Right atrium auricular region (tissue), 2 donors: ENCODE measurements around the gene PKP4. TPM values are rescaled to one million over a fixed set of nuclear protein-coding genes. Genes with fewer than 3 reads are reported as not detected.

Experiments used
- DNase-seq: peaks from one replicate; pipeline ENCODE4 v3.0.0-alpha.2; 2019; ENCODE audit warnings: low spot score
- H3K27ac ChIP-seq, 2 donors: fragments of 200-600 bp; sonication (generic); 1 replicate in 1 of 2; 2 replicates in 1 of 2; pipeline ENCODE4 v1.5.1; 2016 to 2019
- H3K27me3 ChIP-seq, 2 donors: fragments of 200-600 bp; sonication (generic); one replicate each; pipeline versions ENCODE4 v1.5.1 to v1.6.0; 2017 to 2019
- H3K36me3 ChIP-seq: fragments of 200-600 bp; sonication (generic); one replicate; pipeline ENCODE4 v1.5.1; 2016
- H3K4me1 ChIP-seq, 2 donors: fragments of 200-600 bp; sonication (generic); one replicate each; pipeline versions ENCODE4 v1.5.1 to v1.6.0; 2017 to 2019
- H3K4me3 ChIP-seq, 2 donors: fragments of 200-600 bp; sonication (generic); 1 replicate in 1 of 2; 2 replicates in 1 of 2; pipeline ENCODE4 v1.5.1; 2017 to 2019; ENCODE audit warnings: mild to moderate bottlenecking in 1 of 2, moderate library complexity in 1 of 2
- H3K9me3 ChIP-seq, 2 donors: fragments of 200-600 bp; sonication (generic); one replicate each; pipeline ENCODE4 v1.5.1; 2019
- CTCF ChIP-seq, 2 donors: fragments of 200-600 bp; sonication (generic); IDR thresholded peaks; one replicate each; pipeline ENCODE4 v1.5.1; 2019; ENCODE audit warnings: antibody characterized with exemption in 2 of 2
- total RNA-seq, 2 donors: library from RNA; depleted of rRNA; stranded (reverse); fragments of >200 nt; gene quantifications; one replicate each; pipeline ENCODE4 v1.1.0, GENCODE V29; 2016

PKP4 gene
- total RNA-seq, 2 donors from 2014 or later = 36.2 to 39.2 TPM

GRCh38 chr2:158543957-158544356, 87.2 kb downstream of the PKP4 start:
- Histone ChIP-seq H3K4me3 (no peak overlapping the region), H3K27ac (no peak overlapping the region), H3K27me3 (no peaks in the 10 kb centered on the region), H3K9me3 (no peaks in the 10 kb centered on the region), H3K36me3 (peaks cover 10% of the 10 kb centered on the region), H3K4me1 (peaks cover 0 to 16% of the 10 kb centered on the region in 2 donors)
- TF ChIP-seq CTCF (IDR thresholded peaks at IDR 0.05) = no peak
- no peak for DNase-seq

GRCh38 chr2:158544998-158545397, 88.2 kb downstream of the PKP4 start:
- Histone ChIP-seq H3K27me3 (no peaks in the 10 kb centered on the region), H3K36me3 (peaks cover 13% of the 10 kb centered on the region), H3K4me3 (no peak overlapping the region), H3K27ac (no peak overlapping the region), H3K4me1 (peaks cover 0 to 6% of the 10 kb centered on the region in 2 donors), H3K9me3 (no peaks in the 10 kb centered on the region)
- no peak for TF ChIP-seq CTCF (IDR thresholded peaks at IDR 0.05)
- DNase-seq = no peak

- Histone ChIP-seq H3K27ac (no peak overlapping the region), H3K4me1 (peaks cover 0 to 6% of the 10 kb centered on the region in 2 donors), H3K27me3 (no peaks in the 10 kb centered on the region), H3K4me3 (no peak overlapping the region), H3K9me3 (no peaks in the 10 kb centered on the region), H3K36me3 (peaks cover 13% of the 10 kb centered on the region)
- DNase-seq = no peak
- TF ChIP-seq CTCF (IDR thresholded peaks at IDR 0.05) = no peak
These were observed 89.8 kb downstream of the PKP4 start for GRCh38 chr2:158546412-158547144.

- DNase-seq = no peak
- Histone ChIP-seq H3K36me3 (peaks cover 10% of the 10 kb centered on the region), H3K4me3 (no peak overlapping the region), H3K9me3 (no peaks in the 10 kb centered on the region), H3K27ac (no peak overlapping the region), H3K27me3 (no peaks in the 10 kb centered on the region), H3K4me1 (no peaks in the 10 kb centered on the region)
- TF ChIP-seq CTCF (IDR thresholded peaks at IDR 0.05) = no peak
These were observed 96.5 kb downstream of the PKP4 start for GRCh38 chr2:158553257-158553656.

GRCh38 chr2:158554996-158555395, 98.2 kb downstream of the PKP4 start:
- DNase-seq = no peak
- no peak for TF ChIP-seq CTCF (IDR thresholded peaks at IDR 0.05)
- Histone ChIP-seq H3K9me3 (no peaks in the 10 kb centered on the region), H3K27ac (no peak overlapping the region), H3K4me3 (no peak overlapping the region), H3K27me3 (no peaks in the 10 kb centered on the region), H3K4me1 (no peaks in the 10 kb centered on the region), H3K36me3 (no peaks in the 10 kb centered on the region)

GRCh38 chr2:158556124-158556523, 99.4 kb downstream of the PKP4 start:
- no peak for TF ChIP-seq CTCF (IDR thresholded peaks at IDR 0.05)
- no peaks in the 10 kb centered on the region for H3K36me3 ChIP-seq
- no peak for DNase-seq
- H3K9me3 ChIP-seq = no peaks in the 10 kb centered on the region
- H3K27me3 ChIP-seq = no peaks in the 10 kb centered on the region
- H3K27ac ChIP-seq = no peak overlapping the region
- H3K4me3 ChIP-seq = no peak overlapping the region
- no peaks in the 10 kb centered on the region for H3K4me1 ChIP-seq
